ENCODE measurements around the gene MDC1.
"Not testable (repeated sequence)": the region's sequence is repeated elsewhere in the genome, so short reads cannot be mapped to it uniquely, and the experiment has no call there.

DNA sequence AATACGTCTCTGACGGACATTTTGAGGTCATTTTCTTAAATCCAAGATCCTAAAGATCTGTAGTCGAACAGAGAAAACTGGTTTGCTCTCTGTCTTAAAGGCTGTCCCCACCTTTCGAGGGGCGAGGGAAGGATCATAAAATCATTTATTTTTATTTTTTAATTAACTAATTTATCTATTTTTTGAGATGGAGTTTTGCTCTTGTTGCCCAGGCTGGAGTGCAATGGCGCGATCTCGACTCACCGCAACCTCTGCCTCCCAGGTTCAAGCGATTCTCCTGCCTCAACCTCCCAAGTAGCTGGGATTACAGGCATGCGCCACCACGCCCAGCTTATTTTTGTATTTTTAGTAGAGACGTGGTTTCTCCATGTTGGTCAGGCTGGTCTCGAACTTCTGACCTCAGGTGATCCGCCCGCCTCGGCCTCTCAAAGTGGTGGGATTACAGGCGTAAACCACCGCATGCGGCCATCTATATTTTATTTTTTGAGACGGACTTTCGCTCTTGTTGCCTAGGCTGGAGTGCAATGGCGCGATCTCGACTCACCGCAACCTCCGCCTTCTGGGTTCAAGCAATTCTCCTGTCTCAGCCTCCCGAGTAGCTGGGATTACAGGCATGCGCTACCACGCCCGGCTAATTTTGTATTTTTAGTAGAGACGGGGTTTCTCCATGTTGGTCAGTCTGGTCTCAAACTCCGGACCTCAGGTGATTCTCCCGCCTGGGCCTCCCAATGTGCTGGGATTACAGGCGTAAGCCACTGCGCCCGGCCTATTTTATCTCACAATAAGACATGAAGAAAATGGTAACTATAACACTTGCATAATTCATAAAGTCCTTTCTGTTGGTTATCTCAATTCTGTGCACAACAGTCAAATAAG lies 1.0 kb upstream of the MDC1 start:
- not testable (repeated sequence) for TF ChIP-seq EP300 (conservative IDR thresholded peaks at IDR 0.05; ENCODE audit: poor library complexity, severe bottlenecking); CTCF (IDR thresholded peaks at IDR 0.05; ENCODE audit: poor library complexity, severe bottlenecking); POLR2AphosphoS5 (IDR thresholded peaks at IDR 0.05); EZH2 (IDR thresholded peaks at IDR 0.05; ENCODE audit: borderline replicate concordance, insufficient read depth, low read length, poor library complexity, severe bottlenecking); TAF1 (IDR thresholded peaks at IDR 0.05; ENCODE audit: low read depth)
- TF ChIP-seq, protein P1, sequence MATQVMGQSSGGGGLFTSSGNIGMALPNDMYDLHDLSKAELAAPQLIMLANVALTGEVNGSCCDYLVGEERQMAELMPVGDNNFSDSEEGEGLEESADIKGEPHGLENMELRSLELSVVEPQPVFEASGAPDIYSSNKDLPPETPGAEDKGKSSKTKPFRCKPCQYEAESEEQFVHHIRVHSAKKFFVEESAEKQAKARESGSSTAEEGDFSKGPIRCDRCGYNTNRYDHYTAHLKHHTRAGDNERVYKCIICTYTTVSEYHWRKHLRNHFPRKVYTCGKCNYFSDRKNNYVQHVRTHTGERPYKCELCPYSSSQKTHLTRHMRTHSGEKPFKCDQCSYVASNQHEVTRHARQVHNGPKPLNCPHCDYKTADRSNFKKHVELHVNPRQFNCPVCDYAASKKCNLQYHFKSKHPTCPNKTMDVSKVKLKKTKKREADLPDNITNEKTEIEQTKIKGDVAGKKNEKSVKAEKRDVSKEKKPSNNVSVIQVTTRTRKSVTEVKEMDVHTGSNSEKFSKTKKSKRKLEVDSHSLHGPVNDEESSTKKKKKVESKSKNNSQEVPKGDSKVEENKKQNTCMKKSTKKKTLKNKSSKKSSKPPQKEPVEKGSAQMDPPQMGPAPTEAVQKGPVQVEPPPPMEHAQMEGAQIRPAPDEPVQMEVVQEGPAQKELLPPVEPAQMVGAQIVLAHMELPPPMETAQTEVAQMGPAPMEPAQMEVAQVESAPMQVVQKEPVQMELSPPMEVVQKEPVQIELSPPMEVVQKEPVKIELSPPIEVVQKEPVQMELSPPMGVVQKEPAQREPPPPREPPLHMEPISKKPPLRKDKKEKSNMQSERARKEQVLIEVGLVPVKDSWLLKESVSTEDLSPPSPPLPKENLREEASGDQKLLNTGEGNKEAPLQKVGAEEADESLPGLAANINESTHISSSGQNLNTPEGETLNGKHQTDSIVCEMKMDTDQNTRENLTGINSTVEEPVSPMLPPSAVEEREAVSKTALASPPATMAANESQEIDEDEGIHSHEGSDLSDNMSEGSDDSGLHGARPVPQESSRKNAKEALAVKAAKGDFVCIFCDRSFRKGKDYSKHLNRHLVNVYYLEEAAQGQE (IDR thresholded peaks at IDR 0.05; ENCODE audit: borderline replicate concordance) = not testable (repeated sequence)

All from neural cell (in vitro differentiated cells).